GM20431 (cell line): ENCODE data around the gene UBE2D2.

Source experiments
- in situ Hi-C: fragments of 300-500 bp; cut with MseI, MboI; formaldehyde crosslinking; loops from one replicate; pipeline ENCODE4 v1.15.0; 2020; ENCODE audit warnings: low sequenced_read_pairs; ENCODE audit not compliant: unreplicated experiment

Gene UBE2D2

GRCh38 chr5:139655727-139656271, 94.7 kb downstream of the UBE2D2 start:
- in situ Hi-C loops: no loop called here

DNA sequence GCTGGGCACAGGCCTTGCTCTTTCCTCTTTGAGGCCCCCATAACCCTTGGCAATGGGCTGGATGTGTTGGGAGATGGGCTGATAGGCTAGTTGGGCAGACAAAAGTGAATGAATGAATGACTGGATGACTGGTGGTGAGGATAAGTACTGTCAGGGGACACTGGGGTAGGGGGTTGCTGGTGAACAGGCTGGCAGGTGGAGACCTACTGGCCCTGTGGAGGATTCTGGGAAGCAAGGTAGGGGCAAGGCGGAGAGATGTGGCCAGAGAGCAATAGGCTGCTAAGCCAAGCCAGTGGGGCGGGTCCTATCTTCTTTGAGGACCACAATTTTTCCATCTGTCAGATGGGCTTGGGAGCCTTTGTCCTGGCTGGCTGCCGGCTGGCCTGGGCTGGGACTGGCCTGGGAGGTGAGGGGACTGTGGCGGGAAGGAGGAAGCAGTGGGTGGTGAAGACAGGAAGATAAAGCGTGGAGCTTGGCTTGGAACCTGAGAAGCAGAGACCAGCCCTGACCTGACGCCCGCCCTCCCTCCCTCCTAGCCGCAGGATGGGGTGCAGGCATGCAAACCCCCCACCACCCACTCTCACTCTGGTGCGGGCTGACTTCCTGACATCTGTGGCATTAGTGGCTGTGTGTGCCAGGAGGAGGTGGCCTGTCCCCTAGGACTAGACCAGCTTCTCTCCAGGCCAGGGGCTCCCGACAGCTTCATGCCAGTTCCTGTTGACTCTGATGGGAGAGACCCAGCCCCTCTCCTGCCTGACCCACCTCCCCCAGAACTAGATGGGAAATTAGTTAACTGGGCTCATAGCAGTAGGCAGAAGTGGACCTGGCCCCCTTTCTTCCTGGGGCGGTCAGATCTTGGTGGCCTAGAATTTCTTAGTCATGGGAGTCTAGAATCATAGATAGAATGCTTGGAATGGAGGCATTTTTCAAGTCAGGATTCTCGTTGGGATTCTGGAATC, 96.5 kb downstream of the UBE2D2 start:
- in situ Hi-C loops: no loop called here

- in situ Hi-C loops: no loop called here
Measured at GRCh38 chr5:139658501-139658927, 97.4 kb downstream of the UBE2D2 start.

DNA sequence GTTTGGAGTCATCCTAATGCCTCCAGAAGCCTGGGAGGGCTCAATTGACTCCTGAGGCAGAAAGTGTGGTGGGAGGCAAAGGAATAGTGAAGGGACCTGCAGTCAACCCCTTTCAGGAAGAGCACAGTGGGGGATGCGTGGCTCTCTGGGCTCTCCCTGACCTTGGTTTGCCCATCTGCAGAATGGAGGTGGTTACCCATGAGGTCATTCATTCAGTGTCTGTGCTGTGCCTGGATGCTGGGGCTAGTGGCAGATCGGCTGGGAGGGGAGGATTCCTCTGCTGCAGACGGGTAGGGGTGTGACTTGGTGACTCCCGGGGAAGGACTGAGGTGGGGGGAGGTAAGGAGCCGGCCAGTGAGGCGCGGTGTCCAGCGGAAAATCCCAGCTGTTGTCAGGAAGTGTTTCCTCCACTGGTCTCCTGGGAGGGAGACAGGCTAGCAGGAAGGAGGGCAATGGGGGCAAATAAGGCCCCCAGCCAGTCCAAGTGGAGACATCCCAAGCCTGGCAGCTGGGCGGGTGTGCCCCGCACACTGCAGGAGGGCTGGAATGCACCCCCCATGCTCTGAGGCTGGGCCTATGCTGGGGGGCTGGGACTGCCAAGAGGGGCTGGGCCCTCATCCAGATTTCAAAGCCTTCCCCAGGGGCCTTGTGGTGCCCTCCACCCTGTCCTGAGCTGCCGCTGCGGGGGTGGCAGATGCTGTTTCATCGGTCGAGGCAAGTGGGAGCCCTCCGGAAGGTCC, 98.0 kb downstream of the UBE2D2 start:
- in situ Hi-C loops: no loop called here

GRCh38 chr5:139659695-139660101, 98.6 kb downstream of the UBE2D2 start:
- in situ Hi-C loops: no loop called here

GRCh38 chr5:139660105-139660922, 99.2 kb downstream of the UBE2D2 start:
- in situ Hi-C loops: no loop called here

- in situ Hi-C loops: no loop called here
Measured at GRCh38 chr5:139660923-139661814, 100.0 kb downstream of the UBE2D2 start.

DNA sequence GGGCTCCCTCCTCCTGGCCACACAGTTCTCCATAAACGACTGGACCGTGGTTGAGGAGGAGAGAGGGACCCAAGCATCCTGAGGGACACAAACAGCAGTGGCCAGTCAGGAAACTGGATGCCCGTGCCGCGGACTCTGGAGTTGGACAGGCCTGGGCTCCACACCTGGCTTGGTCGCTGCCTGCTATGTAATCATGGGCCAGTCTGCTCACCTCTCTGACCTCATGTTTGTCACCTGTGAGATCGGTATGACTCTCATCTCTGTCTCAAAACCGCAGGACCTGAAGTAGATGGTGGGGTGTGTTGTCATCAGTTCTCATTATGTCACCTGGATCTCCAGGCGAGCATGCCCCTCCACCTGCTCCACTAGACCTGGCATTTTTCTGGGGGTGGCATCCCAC, 101.5 kb downstream of the UBE2D2 start:
- in situ Hi-C loops: no loop called here

- in situ Hi-C loops: no loop called here
Measured at GRCh38 chr5:139663207-139664085, 102.3 kb downstream of the UBE2D2 start.

DNA sequence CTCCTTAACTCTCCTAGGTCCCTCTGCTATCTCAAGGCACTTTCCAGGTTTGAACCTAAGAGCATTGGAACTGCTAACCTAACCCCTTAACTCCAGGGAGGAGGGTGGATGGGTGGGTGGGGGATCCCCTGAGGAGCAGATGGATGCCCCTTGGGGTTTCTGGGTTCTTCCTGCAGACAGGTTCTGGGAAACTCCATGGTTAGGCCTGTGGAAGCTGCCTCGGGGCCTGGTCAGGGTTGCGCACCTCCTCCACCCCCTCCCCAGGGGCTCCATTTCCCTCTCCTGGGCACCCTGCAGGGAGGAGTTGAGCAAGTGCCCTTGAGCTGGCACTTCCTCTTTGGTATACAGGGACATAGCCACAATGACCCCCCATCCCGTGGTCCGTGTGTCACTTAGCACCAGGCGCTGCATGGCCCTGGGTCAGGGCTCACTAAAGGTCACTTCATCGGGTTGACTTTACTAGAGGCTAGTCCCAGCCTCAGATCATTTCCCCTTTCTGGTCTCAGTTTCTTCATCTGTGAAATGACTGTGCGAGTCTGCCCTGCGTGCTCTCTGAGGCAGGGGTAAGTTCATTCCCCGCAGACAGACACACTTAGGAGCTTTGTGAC, 103.1 kb downstream of the UBE2D2 start:
- in situ Hi-C loops: no loop called here

GRCh38 chr5:139664727-139665351, 103.7 kb downstream of the UBE2D2 start:
- in situ Hi-C loops: no loop called here

GRCh38 chr5:139665626-139666025, 104.5 kb downstream of the UBE2D2 start:
- in situ Hi-C loops: no loop called here

GRCh38 chr5:139666551-139666950, 105.4 kb downstream of the UBE2D2 start:
- in situ Hi-C loops: no loop called here

DNA sequence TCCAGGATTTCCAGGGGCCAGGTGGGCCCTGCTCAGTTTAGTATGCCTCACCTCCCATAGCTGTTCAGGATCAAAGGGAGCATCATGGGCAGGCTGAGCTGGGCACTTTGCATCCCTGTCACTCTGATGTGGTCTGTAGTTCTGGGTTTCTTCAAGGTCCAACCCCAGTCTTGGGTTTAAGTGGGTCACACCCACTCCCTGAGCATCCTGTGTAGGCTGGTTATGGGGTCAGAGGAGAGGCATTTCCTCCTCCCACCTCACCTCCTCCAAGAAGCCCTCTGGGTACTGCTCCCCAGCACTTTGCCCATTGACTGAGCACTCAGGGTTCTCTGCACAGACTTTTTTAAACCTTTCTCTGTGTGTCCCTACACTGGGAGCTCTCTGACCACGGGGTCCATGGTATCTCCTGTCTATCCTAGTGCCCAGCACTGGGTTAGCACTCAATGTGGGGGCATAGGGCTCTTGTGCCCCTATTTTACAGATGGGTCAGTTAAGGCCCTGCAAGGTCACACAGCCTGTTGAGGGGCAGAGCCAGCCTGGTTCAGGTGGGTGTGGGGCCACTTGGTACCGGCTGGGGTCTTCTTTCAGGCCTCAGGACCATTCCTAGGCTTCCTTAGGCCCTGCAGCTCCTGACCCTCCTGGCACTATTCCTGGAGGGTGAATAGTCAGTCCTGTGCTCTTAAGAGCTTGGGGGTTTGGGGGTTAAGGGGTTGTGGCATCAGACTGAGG, 106.0 kb downstream of the UBE2D2 start:
- in situ Hi-C loops: no loop called here

DNA sequence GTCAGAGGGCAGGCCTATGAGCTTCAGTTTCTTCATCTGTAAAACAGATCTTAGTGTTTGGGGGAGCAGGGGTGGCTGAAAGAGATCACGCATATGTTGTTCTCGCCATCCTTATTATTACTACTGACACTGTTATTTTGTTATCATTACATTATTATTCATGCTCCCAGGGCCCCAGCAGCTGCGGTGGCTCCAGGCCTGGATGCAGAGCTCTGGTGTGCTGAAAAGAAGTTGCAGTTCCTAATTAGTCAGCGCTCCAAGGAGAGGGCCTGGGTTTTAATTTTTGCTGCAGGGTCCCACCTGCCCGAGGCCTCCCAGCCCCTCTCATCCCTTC, 106.6 kb downstream of the UBE2D2 start:
- in situ Hi-C loops: no loop called here

- in situ Hi-C loops: no loop called here
Measured at GRCh38 chr5:139668064-139668880, 107.1 kb downstream of the UBE2D2 start.
